ENCODE measurements around the gene SNRNP70.

The SNRNP70 gene

DNA sequence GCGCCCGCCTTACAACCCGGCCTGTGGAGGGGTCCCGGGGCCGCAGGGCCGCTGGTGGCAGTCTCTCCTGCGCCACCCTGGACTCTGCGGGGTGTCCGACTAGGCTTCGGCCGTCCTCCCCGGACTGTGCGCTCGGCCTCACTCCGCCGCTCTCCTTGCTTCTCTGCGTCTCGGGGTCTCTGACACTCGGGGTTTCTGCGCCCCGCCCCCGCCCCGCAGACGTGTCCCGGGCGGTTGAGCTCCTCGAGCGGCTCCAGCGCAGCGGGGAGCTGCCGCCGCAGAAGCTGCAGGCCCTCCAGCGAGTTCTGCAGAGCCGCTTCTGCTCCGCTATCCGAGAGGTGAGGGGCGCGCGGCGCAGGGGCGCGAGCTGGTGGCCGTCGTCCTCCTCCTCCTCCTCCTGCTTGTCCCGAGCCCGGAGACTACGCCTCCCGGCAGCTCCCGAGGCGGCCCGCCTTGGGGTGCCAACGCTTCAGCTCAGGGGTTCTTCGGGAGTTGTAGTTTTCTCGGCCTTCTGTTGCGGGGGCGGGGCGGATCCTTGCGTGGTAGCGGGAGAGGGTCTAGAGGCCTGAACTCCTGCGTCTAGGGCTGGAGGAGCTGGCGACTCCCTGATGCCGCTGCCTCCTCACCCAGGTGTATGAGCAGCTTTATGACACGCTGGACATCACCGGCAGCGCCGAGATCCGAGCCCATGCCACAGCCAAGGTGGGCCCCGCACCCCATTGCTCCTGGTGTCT is 29.5 kb downstream of the SNRNP70 start:
- TF ChIP-seq, protein P1, sequence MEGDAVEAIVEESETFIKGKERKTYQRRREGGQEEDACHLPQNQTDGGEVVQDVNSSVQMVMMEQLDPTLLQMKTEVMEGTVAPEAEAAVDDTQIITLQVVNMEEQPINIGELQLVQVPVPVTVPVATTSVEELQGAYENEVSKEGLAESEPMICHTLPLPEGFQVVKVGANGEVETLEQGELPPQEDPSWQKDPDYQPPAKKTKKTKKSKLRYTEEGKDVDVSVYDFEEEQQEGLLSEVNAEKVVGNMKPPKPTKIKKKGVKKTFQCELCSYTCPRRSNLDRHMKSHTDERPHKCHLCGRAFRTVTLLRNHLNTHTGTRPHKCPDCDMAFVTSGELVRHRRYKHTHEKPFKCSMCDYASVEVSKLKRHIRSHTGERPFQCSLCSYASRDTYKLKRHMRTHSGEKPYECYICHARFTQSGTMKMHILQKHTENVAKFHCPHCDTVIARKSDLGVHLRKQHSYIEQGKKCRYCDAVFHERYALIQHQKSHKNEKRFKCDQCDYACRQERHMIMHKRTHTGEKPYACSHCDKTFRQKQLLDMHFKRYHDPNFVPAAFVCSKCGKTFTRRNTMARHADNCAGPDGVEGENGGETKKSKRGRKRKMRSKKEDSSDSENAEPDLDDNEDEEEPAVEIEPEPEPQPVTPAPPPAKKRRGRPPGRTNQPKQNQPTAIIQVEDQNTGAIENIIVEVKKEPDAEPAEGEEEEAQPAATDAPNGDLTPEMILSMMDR (IDR thresholded peaks at IDR 0.05), result no peak

DNA sequence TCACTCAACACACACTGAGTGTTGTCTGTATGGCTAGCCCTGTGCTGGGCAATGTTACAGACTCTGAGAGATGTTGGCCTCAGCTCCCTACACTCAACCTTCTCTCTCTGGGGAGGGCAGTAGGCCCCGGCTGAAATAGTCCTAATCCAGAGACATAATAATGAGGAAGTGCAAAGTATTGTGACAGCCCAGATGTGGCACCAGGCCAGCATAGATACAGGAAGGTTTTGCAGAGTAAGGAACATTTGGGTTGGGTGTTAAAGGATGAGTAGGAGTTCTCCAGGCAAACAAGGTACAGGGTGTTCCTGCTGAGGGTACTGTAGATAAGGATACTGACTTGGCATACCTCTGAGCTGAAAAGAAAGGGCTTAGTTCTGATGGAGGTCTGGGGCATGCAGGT is 31.3 kb downstream of the SNRNP70 start:
- TF ChIP-seq, protein P1 (IDR thresholded peaks at IDR 0.05), result no peak

DNA sequence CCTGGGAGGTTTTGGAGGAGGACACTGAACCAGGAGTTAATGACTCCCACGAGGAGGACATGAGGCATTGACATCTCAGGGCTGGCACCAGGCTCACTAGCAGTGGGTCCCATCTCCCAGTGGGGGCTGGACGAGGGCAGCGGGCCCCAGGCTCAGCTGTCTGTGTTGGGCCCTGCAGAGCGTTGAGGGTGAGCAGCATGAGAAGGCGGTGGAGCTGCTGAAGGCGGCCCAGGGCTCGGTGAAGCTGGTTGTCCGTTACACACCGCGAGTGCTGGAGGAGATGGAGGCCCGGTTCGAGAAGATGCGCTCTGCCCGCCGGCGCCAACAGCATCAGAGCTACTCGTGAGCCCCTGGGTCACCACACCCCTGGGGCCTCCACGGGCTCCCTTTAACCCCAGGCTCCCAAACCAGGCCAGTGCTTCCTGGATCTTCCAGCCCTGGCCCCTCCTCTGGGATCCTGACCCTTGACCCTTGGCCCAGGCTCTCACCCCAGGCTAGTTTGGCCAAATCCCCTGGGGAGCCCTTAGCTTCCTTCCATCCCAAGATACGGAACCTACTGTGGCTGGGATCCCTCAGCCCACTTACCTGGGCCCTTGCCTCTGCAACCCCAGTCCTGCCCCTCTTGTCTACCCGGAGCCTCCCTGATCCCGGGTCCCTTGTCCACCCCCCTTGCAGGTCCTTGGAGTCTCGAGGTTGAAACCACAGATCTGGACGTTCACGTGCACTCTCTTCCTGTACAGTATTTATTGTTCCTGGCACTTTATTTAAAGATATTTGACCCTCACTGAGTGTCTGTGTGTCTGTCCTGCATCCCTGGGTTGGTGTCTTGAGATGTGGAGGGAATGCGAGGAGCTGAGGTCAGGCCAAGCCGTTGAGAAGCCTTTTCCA is 32.7 kb downstream of the SNRNP70 start:
- TF ChIP-seq, protein P1 (IDR thresholded peaks at IDR 0.05), result no peak

DNA sequence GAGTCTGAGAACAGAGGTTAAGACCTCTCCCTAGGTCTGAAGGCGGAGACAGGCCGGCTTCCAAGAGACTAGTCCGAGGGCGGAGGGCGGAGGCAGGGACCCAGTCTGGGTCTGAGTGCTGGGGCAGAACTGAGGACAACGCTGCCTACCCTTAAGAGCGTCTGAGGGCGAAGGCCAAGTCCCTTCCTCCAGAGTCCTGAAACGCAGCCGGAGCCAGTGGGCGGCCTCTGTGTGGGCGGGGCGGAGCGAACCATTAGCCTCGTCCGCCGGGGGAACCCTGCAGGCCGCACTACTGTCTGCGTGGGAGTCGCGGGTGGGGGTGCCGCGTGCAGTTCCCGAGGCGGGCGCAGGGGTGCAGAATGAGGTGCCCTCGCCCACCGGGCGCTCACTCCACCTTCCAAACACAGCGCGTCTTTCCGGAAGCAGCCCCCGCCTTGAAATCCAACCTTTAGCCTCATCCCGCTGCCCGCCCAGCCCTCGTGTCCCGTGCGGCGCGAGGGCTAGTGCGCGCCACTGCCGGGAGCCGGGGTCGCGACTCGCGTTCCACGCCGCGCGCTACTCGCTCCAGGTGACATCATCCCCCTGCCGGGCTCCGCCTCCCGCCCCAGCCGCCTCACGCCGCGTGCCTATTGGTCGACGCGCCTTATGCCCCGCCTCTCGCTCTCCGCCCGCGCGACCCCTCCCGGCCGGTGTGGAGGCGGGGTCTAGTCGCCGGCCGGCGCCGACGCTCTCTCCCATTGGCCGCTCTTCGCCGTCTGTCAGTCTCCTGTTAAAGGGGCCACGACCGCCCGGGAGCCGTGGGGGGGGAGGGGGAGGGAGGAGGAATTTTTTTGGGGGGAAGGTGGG is 33.5 kb downstream of the SNRNP70 start, which contains the start of gene C19orf73:
C19orf73 (minus strand) TSS at position 579 of the 846 bp plus-strand sequence; CDS start at position 458, 121 bp downstream.
- TF ChIP-seq, protein P1 (IDR thresholded peaks at IDR 0.05), result no peak

DNA sequence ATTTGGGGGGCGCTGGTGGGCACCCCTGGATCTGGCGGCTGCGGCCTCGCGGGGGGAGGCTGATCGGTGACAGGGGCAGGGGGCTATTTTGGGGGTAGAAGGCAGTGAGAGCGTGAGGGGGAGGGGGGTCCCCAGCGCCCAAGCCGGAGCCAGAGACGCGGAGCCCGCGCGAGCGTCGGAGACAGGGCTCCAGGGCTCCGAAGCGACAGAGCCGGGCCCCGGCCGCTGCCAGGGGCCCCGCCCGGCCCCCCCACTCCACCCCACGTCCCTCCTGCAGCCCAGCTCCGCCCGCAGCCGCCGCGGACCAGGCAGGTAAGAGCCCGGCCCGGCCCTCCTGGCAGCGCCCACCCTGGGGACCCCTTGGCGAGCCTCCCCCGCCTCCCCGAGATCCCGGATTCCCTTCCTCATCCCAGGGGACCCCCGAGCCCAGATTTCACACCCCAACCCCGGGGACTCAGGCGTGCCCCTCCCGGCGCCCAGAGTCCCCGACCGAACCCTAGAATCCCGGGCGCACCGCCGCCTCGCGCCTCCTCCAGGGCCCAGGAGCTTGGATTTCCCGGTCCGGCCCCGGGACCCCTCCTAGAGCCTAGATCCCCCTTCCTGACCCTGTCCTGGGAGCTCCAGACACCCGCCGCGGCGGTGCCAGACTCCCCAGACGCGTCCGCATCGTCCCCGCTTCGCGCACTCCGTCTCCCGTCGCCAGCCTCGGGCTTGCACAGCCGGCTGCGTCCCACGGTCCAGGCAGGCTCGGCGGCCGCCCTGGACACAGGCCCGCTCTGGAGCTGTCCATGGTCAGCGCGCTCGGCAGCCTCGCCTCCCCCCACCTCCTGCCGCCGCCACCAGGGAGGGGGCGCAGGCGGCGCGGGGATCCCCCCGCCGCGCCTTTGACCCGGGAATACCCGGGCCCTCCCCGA is 34.4 kb downstream of the SNRNP70 start, which contains the start of gene PPFIA3:
PPFIA3 (plus strand) TSS at position 134 of the 914 bp plus-strand sequence. CDS start 8,330 bp downstream, outside the sequence.
- TF ChIP-seq, protein P1 (IDR thresholded peaks at IDR 0.05), result no peak

DNA sequence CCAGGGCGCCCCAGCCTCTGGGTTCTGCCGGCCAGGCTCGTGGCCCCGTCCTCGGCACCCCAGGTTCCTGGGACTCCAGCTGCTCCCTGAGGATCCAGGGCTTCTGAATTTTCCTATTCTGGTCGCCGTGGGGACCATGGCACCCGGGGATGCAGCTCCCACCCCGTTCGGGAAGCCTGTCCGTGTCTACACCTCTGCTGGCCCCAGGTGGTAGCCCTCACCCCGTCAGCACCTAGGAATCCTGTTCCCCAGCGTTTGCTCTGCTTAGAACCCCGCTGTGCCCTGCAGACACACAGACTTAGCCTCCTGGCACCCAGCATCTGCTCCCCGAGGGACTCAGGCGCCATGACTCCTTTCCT is 35.1 kb downstream of the SNRNP70 start:
- TF ChIP-seq, protein P1 (IDR thresholded peaks at IDR 0.05), result no peak
